HL-60/S4 treated with phorbol 12-myristate 13-acetate at 8.2 ng/mL for 4 days and 3 days (cell line): ENCODE results near the gene JAZF1.

Experiments used
- in situ Hi-C: fragments of 300-500 bp; cut with MboI; formaldehyde crosslinking; loops from 2 replicates; pipeline ENCODE4 v1.15.0; 2022; ENCODE audit warnings: low sequenced_read_pairs

JAZF1 gene

DNA sequence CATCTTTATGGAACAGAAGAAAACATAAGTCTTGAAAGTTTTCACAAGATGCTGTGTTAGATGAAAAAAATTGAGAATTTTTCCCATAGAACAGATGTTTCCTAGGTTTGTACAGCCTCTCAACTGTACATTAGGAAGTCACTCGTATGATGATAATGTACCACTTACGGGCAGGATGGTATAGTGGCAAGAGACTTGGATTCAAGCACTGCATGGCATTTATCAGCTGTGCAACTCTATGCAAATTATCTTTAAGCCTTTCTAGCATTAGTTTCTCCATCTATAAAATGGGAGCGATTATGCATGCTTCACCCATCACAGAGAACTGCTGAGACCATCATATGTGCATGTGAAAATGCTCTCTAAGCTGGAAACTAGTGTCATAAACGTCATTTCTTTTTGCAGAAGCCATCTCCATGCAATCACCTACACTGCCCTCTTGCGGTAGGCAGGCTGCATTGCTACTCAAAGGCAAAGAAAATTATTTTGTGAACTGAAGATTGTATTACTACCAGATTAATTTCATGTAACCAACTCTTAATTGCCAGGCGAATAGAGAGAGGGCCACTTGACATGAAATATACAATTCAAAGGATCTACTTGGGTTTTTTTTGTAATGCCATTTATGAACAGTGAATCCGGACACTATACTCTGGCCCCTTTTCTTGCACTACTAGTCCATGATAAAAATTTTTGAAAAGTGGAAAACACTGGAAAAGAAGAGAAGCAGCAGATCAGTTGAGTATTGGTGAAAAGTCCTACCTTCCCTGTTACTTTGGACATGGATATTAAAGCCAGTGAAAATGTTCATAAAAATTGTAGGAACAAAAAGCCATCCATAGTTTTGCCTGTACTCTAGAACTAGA, 102.3 kb downstream of the JAZF1 start:
- in situ Hi-C loops = no loop called here

DNA sequence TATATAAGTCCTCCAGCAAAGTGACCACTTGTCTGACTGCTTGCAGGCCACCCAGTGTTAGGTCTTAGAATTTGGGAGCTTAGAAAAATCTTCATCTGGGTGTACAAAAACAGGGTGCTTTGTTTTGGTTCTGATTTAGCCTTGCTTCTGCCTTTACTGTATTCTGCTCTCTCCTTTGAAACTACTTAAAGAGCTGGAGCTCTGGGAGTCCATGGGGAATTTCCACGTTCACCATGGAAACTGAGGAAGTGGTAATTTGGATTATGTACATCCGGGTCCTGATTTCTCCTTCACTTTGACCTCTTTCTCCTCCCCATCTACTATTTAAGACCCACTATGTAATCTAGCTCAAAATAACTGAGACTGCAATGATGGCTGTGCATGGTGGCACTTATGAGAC, 103.0 kb downstream of the JAZF1 start:
- in situ Hi-C loops = no loop called here

GRCh38 chr7:28076423-28077200, 104.0 kb downstream of the JAZF1 start:
- in situ Hi-C loops = no loop called here

DNA sequence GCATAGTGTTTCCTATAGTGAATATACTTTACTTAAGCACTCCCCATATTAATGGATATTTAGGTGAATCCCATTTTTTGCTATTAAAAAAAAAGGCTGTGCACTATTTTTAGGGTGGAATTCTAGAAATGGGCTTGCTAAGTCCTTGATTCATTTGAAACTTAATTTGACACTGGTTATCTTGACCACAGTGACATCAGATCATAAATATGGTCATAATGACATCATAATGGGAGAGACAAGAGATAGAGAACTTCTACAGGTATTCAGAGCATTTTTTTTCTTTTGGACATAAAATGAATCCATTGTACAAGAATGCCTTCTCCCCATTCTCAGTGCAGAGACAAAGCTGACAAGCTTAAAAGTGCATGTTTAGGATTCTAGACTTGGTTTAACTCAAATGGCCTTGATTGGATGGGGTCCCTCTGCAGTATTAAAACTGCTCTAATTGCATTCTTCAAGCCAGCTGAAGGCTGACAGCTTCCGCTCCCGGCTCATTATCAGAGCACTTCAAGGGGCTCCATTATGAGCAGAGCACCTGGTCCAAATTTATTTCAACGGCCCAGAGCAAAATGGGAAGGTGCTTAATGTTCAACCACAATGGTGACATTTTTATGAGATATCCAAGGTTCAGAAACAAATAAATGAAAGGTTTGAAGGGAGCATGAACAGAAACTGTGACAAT, 104.8 kb downstream of the JAZF1 start:
- in situ Hi-C loops = no loop called here

DNA sequence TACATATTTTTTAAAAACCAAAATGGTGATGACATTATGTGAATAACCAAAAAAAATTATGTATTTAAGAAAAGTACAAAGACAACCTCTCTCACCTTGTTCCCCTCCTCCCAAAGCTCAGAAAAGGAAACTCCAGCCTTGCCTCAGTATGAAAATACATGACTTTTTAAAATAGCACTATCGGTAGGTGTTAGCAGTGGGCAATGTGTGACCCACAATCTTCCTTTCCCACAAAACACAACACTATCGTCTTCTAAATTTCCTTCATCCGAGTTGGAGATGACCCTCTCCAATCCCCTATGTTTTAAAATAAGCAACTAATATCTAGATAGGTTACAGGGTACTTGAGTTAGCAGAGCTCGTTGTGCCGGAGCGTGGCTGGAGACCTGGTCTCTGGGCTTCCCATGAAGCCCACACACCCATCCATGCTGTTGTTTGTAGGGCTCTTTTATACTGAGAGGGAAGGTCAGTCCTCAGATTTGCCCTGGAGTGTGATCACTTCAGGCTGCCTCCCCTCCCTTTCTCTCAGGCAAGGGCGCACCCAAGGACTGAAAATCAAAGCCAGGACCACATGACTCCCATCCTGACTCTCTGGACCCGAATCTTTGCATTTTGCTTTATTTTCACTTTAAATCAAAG, 107.6 kb downstream of the JAZF1 start:
- in situ Hi-C loops = no loop called here

DNA sequence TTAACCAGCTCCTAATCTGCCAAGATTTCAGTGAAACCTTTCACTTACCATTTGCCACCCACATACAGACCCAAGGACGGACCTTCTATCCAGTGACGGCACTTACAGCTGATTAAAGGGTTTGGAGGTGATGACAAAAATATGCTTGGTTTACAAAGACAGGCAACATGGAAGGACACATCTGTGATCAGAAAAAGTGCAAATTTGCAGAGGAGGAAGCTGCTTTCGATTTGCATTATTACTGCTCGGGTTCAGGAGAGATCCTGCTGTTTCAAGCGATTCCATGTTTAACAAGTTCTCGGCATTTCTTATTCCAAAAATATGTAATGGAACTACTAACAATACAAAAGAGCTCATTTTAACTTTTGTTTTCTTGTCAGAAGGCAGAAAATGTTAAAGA, 109.0 kb downstream of the JAZF1 start:
- in situ Hi-C loops = no loop called here

DNA sequence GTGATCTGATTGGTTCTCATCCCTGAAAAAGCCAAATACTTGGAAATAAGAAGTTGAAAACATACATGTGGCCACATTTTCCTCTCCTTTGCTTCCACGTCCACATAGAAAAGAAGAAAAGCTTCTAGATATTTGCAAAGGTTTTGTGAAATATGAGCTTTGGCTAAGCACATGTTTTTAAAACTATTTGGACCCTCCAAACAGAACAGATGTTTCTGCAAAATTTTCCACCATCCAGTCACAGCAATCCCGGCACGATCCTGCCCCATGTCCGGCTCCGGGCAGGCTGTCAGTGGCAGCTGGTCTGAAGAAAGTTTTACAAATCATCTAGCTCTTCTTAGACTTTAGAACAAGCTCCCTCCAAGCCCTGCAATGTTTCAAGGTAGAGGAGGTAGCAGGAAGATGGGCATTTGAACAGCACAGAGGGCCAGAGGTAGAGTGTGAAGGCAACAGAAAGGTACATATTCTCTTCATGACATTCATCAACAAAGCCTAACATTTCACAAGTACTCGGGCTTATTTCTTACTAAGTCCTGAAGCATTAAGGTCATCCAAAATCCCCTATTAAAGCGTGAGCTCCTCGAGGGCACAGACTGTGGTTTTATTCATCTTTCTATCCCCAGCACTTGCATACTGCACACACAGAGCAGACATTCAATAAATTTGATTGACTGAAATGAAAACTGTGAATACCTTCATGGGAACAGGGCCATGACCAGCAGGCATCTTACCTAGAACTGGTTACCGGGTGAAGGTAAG, 110.1 kb downstream of the JAZF1 start:
- in situ Hi-C loops = no loop called here

DNA sequence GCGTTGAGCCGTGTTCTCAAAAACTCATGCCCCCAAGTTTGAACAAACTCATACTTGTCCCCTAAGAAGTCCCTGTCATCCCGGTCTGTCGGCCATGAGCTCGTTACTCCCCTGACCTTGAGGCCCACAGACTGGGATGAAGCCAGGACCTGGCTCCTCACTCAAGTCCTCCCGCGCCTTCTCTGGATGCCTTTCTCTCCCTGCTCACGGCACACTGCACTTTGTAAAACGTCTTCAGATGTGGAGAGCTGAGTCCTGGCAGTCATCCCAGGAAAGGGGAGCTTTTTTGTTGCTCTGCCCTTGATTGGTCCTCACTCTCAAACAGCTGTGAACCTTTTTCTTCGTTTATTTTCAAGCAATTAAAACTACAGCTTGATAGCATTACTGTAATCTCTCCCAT, 110.8 kb downstream of the JAZF1 start:
- in situ Hi-C loops = no loop called here

DNA sequence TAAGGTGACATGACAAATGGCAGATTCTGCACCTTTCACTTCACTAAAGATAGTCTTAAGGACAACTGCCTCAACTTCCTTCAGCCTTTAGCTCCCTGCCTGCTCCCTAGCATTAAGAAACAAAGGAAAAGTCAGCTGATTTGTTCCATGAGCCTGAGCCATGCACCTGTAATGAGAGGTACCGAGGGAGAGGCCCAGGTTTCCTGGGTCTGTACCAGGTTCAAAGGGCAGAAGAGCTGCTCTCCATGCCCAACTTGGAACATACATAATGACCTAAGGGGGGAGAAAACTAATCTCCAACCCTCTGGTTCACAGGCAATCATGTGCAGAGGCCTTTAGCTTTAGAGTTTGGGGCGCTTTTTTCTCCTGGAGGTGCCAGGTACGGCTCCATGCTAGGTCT, 111.2 kb downstream of the JAZF1 start:
- in situ Hi-C loops = no loop called here

GRCh38 chr7:28068811-28069216, 111.8 kb downstream of the JAZF1 start:
- in situ Hi-C loops = no loop called here

GRCh38 chr7:28067171-28067570, 113.4 kb downstream of the JAZF1 start:
- in situ Hi-C loops = no loop called here

- in situ Hi-C loops = no loop called here
These were observed 114.8 kb downstream of the JAZF1 start for GRCh38 chr7:28065721-28066285.

GRCh38 chr7:28065308-28065707, 115.3 kb downstream of the JAZF1 start:
- in situ Hi-C loops = no loop called here

GRCh38 chr7:28064437-28064836, 116.2 kb downstream of the JAZF1 start:
- in situ Hi-C loops = no loop called here

GRCh38 chr7:28062197-28062991, 118.2 kb downstream of the JAZF1 start:
- in situ Hi-C loops = no loop called here

DNA sequence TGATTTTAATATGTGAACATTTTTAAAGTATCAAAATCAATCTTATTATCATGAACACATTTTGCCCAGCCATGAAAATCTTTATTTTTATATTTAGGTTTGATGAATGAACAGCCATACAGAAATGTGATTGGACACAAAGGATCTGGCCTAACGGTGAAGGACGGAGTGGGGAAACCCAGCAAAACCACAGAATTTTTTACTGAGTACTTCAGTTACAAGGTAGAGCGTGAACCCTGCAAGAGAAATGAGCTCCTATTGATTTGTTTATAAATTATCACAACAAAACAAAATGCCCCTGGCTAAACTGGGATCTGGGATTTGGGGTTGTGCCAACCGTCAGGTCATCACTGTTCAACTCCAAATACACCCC, 118.8 kb downstream of the JAZF1 start:
- in situ Hi-C loops = no loop called here

GRCh38 chr7:28060371-28060950, 120.1 kb downstream of the JAZF1 start:
- in situ Hi-C loops = no loop called here

GRCh38 chr7:28055161-28055544, 125.4 kb downstream of the JAZF1 start:
- in situ Hi-C loops = no loop called here
